Stimulated activated naive CD8-positive, alpha-beta T cell treated with anti-CD3 and anti-CD28 coated beads, Interleukin-15, Interleukin-2, amounts not matched to agents 100 U/mL and 50 U/mL, for 24 hours (primary cell): ENCODE results near the gene MKS1.

Experiments
- ATAC-seq: fragments of 150-1000 bp; cut with Tn5 transposase; one replicate; pipeline ENCODE4 v1.10.0; 2021
- DNase-seq: peaks from one replicate; pipeline ENCODE4 v3.0.0; 2021

MKS1 gene

DNA sequence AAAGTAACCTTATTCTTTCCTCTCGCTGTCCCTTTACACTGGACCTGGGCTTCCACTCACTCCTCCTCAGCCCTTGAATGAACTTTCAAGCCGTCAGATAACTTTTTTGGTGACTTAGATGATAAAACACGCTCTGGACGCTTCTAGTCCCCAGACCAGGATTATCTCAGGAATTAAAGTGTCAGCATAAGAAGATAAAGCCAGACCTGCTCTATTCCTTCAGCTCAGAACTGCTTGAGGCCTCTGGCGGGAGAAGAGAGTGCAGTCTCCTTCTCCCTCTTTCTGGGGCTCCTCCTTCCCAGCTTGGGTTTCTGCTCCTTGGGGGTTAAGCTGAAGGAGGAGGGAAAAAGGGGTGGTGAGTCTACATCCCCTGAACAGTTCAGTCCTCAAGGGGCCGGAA lies 25.9 kb upstream of the MKS1 start:
- ATAC-seq (no peak), DNase-seq (no peak)

DNA sequence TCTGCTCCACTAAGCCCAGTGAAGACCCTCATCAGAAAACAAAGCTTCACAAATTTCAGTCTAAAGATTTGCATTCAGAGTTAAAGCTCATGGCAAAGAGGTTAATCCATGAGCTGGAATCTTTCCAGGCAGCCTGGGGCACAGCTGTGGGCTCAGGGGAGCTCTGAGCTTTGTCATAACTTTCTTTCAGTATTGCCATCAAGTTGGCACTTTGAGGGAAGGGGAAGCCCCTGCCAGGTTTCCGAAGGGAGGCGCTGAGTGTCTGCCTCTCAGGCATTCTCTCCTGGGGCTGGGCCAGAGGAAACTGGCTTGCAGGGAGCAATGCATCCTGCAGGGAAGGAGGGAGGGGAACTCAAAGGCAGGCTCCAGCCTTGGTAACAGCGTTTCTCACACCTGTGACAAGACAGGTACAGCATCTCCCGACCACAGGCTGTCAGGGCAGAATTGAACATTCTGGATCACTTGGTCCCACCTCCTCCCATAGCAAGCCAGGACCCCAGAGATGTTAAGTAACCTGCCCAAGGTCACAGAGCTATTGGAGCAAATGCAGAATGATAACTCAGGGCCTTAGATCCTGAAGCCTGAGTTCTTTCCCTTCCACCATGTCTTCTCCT lies 23.2 kb upstream of the MKS1 start:
- peak; percentile 75 for ATAC-seq

DNA sequence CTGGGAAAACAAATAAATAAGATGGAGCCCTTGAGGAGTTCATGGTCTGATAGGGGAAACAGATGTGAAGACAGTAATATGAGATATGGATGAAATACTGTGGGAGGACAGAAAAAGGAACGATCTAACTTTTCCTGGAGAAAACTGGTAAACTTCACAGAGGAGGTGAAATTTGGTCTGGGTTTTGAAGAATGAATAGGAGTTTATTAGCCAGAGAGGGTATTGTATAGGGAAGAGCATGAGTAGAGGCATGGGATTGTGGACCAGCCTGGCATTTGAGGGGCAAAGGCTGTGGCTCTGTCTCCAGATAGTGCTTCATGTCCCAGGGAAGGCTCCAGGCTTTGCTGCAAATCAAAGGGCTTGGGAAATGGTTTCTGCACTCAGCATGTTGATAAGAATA lies 20.9 kb upstream of the MKS1 start:
- DNase-seq (no peak), ATAC-seq (no peak)

More for the DNA sequence above, 23.2 kb upstream of the MKS1 start:
- DNase-seq, result peak; percentile 45

DNA sequence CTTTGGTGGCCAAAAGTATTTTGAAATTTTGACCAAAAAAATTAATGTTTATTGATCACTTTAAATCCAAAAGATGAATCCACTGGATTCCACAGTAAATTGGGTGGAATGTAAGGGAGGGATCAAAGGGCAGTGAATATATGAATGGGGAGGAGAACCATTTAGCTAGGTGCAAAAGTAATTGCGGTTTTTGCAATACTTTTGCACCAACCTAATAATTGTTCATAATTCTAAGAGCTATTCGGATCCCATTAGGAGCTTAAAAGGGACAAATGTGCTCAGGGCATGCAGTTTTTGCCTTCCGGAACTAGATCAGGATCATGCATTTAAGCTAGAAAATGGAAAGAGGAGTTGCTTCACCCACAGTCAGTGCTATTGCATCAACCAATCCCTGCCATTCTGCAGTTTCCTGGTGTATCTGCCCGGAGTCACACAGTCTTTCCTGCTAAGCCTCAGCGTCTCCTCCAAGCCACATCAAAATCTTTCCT lies 19.1 kb upstream of the MKS1 start, which contains the start of gene LPO:
LPO (plus strand) TSS at position 438 of the 488 bp plus-strand sequence. CDS start 4,396 bp downstream, outside the sequence.
- ATAC-seq (no peak), DNase-seq (no peak)

DNA sequence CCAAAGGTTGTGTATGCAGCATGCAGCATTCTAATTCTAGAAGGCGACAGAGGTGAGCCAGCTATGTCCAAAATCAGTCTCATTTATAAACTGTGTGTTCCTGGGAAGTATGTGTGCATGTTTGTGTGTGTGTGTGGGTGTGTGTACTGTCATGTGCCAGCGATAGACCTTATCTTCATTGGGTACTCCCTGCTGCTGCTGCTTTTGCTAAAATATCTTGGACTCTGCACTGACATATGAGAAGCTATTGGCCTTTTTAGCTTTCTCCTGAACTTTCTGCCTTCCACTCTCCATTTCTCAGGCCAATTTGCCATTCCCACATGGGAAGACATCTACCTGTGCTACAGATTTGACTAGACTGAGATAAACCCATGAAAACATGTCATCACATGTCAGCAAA lies 17.3 kb upstream of the MKS1 start:
- no peak for ATAC-seq
- no peak for DNase-seq

DNA sequence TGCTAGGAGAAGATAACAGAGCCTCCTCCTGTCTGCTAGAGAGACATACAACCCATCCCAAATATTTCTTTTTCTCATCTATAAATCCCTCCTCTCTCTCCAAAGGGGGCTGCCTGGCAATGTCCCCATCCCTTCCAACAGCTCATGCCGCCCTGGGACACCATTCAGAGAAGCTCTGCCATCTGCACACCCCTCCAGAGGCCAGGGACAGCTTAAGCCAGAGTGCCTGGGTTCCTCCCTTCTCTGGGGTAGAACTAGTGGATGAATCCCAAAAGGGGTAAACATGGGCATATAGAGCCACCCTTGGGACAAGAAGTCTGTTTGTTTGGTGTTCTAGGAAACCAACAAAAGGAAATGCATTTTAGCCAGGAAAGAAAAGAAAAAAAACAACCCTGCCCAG lies 16.8 kb upstream of the MKS1 start:
- ATAC-seq, result no peak
- DNase-seq, result no peak

DNA sequence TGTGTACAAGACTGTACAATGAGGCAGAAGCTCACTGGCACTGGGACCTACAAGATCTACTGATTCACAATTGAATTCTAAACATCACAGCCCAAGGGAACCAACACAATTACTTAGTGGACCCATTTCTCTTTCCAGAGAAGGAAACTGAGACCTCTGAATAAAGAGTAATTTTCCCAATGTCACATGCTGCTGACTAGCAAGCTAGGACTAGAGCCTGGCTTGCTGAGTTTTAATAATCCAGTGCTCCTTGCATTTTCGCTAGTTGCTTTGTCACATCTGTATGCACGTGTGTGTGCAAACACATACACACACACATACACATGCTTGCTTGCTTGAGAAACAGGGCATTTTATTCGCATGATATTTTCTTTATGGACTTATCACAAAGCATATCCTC lies 15.5 kb upstream of the MKS1 start:
- DNase-seq (no peak), ATAC-seq (no peak)

DNA sequence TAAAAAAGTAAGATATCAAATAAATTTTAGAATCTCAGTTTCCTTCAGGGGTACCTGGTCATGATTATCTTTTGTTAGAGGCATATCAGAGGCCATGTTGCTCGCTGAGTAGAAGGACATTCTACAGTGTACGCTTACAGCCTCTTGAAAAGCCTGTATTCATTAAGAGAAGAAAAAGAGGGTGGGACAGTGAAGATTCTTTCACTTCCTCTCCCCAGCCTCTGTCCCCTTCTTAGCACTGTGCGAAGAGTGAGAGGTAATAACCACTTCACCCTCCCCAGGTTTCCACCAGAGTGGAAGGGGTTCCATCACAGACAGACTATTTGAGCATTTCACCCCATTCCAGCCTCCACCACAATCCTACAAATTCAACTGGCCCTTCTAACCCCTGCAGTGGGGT lies 14.5 kb upstream of the MKS1 start:
- ATAC-seq (no peak), DNase-seq (no peak)

DNA sequence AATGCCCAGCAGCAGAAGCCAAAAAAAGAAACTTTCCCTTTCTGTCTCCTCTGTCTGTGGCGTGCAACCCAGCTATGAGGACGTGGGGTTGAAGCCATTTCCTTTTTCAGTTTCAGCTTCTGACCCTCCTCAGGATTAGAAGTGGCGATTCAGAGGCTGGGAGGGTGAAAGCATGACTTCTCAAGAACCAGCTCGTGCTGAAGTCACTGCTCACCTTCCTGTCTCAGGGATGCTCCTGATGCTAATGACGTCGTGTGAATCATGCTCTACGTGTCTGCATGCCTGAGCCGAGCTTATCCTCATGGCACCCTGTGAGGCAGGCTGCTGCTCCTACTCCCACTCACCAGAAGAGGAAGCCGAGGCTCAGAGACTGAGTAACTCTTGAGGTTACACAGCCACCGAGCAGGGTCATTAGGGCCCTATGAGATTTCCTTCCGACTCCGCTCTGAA lies 13.7 kb upstream of the MKS1 start:
- peak; percentile 88 for ATAC-seq
- peak; percentile 35 for DNase-seq

DNA sequence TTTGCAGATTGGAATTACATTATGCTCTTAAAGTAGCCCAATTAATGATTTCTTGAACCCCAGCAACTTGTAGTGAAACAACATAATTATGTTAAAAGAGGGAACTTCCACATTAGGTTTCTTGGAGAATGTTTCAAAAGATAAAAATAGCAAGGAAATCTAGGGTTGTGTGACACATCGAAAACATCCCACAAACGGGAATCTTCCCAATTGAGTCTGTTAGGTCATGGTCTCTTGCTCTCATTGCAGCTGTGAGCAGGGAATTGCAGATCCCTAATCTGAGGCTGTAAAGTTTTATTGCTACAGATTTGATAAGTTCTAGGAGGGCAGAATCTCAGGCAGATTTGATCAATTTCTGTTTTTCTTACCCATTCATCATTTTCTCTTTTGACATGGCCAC lies 12.6 kb upstream of the MKS1 start:
- no peak for DNase-seq
- ATAC-seq, result no peak

DNA sequence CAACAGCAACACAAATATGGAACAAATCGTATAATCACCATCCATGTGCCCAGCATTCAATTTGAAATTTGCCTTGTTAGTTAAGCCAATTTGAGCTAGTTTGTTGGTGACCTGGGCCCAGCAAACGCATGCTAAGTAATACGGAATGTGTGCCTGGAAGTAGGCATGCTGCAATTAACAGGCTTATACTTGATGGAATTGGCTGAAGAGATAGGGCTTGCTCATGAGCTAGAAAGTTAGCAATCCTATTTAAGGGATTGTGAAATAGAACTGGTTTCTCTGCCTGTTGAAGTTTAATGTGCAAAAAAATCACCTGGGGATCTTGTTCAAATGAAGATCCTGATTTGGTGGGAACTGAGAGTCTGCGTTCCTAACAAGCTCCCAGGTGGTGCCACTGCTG lies 10.8 kb upstream of the MKS1 start:
- DNase-seq, result no peak
- ATAC-seq, result no peak

DNA sequence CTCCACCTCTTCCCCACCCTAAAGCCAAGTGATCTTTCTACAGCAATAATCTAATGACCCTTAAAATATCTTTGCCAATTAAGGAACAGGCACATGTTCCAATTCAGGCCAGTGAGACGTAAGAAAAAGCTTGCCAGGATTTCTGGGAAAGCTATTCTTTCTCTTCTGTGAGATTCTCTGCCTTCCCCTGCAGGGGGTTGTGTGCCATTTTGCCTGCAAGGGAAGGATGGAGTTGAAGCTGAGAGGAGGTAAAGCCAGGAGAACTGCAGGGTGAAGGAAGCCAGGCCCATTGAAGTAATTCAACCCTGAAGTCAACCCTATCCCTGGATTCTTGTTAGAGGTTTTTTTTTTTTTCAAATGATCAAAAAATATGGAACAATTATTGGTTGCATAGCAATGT lies 10.3 kb upstream of the MKS1 start:
- DNase-seq, result no peak
- no peak for ATAC-seq

DNA sequence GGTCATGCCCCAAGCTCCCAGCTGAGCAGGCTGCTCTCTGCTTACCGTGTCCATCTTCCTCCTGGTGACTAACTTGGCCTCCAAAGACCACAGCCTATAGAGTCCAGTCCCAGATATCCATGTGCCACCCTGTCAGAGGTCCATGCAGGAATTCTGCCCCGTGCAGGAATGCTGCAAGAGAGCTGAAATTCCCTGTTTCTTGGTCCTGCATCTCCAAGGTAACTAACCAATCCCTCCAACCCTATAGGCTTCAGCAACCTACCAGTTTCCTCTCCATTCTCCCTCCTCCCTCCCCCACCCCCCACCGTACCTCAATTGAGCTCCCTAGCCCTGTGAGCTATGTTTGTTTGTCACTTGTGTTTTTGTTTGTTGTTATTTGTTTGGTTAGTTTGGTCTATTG lies 9.6 kb upstream of the MKS1 start:
- ATAC-seq (no peak), DNase-seq (no peak)

DNA sequence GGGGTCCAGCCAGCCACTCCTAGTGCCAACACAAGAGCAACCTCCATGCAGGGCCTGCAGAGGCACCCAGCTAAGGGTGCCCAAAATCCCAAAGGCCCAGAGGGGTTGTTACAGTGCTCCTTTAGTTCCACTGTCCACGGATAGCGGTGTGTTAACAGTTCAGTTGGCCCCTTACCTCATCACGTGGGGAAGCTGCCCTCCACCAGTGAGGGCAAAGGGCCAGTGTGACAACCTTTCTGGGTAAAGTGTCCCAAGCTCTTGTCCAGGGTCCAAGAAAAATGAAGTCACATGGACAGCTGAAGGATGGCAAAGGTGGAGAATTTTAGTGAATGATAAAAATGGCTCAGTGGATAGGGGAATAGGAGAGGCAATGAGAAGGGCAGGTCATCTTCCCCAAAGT lies 8.7 kb upstream of the MKS1 start:
- ATAC-seq, result peak; percentile 23
- DNase-seq, result no peak

DNA sequence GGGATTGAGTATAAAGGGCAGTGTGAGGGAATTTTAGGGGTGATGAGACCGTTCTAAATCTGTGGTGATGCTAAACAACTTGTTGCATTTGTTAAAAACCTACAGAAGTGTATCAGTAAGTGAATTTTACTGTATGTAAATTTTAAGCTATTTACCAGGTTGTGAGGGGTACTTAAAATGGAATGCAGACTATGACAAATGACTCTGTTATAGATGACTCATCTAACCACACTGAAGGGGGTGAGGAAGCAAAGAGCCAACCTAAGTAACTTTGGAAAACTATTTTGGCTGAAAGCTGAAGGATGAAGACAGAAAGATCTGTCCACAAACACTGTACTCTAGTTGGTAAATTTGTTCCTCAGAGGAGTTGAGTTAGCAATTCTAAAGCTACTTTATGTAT lies 5.3 kb upstream of the MKS1 start:
- DNase-seq, result no peak
- peak; percentile 61 for ATAC-seq

DNA sequence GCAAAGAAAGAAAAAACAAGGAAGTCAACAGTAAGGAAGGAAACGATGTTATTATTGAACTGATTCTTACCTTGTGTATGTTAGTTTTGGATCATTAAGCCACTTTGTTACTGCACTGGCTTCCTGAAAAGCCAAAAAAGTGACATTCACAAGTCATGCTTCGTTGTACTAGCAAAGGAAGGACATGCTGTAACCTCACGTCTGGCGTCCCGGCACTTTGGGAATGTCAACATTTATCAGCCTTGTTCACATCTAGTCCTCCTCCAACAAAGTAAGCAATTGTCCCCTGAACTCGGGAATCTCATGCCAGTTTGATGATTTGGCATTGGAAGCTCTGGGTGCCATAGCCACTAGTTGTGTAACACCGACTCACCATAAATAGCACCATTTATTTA lies 731 bp upstream of the MKS1 start:
- ATAC-seq, result no peak
- DNase-seq, result no peak

DNA sequence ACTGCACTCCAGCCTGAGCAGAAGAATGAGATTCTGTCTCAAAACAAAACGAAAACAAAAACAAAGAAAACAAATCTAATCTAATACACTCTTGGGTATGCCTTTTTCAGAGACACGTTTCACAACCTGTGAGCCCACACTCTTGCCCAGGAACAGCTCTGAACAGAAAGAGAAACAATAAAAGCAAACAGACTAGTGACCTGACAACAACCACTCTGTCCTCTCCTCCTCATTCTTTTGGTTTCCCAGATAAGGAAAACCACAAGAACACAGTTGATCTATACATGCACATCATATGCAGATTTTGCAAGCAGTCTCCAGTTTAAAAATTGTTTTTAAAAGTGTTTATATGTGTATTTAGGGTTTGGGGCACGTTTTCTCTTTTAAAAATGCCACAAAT lies 1.3 kb downstream of the MKS1 start:
- DNase-seq, result no peak
- no peak for ATAC-seq

DNA sequence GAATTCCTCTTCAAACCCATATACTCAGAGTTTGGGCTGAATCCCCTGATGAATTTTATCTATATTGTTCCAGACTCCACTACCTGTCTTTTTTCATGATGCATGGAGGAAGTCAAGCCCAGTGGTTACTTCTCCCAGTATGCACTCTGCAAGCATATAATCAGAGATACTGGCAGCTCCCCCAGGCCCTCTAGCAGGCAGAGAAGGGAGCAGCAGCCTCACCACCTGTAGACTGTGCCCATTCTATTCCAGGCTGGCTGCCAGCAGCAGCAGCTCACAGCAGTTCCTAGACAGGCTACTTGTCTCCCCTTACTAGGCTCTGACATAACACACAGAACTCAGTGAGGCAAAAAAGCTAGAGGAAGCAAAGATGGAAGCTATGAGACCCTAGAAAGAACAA lies 3.4 kb downstream of the MKS1 start:
- DNase-seq, result no peak
- ATAC-seq, result no peak

DNA sequence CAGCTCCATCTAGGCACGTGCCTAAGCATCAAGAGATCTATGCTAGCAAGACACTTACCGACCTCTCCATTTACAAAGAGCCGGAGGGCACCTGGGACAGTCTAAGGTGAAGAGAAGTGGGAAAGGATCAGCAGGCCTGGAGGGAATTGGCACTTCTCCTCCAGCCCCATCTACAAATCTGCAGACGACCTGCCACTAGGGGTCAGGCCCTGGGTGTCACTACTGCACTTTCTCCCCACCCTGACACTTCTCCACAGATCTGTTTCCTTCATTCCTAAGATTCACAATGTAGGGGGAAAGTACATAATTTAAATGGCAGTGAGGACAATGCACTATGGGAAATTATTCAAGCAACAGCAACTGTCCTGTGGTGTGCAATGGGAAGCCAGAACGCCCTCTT lies 8.1 kb downstream of the MKS1 start:
- DNase-seq (no peak), ATAC-seq (no peak)

DNA sequence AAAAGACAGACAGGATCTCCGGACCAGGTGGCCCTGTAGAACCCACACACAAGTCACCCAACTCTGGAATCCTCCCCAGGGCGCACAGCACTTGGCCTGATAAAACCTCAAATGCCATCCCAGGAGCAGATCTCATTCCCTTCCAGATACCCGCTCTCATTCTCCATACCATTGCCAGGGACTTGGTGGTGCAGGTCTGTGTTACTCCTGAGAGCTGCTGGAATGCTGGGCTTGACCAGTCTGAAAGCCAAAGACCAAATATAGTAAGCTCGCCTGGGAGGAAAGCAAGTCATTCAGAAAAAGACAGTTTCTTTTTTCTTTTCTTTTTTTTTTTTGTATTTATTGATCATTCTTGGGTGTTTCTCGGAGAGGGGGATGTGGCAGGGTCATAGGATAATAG lies 10.7 kb downstream of the MKS1 start:
- no peak for DNase-seq
- no peak for ATAC-seq

DNA sequence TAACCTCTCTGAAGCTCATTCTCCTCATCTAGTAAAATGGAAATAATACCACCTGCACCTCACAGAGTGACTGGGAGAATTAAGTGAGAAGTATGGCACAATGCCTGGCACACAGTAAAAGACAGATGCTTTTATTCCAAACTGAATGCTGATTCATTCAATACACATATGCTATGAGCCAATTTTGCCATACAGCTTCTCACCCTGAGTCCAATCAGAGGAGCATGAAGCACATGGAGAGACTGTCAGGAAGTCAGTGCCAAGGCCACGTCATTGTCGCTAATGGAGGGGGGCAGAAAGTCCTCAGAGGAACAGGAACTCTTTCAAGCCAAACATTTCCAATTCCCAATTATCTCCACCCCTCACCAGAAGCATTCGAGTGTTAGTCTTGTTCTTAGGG lies 11.6 kb downstream of the MKS1 start:
- ATAC-seq (no peak), DNase-seq (no peak)

DNA sequence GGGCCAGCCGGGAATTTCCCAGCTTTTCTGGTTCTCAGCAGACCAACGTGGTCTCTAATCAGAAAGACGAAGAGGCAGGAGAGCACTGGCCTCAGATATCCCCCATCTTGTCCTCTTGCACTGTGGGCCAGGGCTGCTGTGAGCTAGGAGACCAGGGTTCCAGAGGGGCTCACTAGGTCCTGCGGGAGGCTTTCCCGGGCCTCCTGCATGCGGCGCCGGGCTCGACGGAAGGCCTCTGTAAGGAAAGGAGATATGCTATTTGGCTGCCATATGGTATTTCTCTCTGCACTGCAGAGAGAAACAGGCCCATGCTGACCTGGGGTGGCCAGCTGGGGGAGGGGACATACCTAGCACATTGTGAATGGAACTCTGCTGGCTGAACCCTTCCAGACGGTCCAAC lies 13.1 kb downstream of the MKS1 start:
- DNase-seq (no peak), ATAC-seq (no peak)

DNA sequence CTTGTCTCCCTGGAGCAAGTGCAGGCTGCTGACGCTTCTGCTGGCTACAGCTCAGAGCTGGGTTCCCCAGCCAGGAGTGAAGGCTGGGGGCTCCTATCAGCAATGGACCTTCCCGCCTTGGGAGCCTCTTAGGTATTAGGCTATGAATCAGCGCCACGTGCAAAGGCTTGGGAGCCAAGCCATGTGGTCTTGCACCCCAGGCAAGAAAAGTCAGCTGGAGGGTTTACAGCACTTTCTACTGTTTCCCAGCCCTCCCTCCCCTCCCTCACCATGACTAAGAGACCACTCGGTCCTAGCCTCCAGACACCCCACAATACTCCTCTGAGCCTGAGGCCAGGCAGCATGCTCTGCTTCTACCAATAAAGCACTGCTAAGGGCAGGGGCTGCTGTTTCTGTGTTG lies 14.3 kb downstream of the MKS1 start:
- ATAC-seq (no peak), DNase-seq (no peak)

DNA sequence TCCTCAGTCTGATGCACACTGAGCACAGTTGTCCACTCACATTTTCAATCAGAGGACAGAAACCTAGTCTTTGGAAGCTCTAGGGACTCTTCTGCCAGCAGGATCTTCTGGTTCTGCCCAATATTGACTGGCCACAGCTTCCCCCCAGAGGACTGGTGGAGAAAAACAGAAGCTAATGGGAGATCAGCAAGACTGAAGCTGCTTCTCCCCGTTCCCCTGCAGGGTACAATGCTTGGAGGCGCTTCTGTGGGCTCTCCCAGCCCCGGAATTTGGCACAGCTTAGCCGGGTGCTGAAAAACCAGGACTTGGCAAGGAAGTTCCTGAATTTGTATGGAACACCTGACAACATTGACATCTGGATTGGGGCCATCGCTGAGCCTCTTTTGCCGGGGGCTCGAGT lies 16.2 kb downstream of the MKS1 start:
- ATAC-seq, result no peak

More for the DNA sequence above, 16.2 kb downstream of the MKS1 start:
- DNase-seq, result no peak
